SU-DHL-6 (cell line): ENCODE data around the gene FSD2.

ENCODE experiments used
- H2AFZ ChIP-seq: fragments of 200-600 bp; sonication (generic); 2 replicates; pipeline ENCODE4 v1.6.1; 2014; ENCODE audit warnings: low read depth, mild to moderate bottlenecking, moderate library complexity, mixed read lengths, antibody characterized with exemption, low read length; ENCODE audit not compliant: severe bottlenecking
- H3F3A ChIP-seq: fragments of 200-600 bp; shearing (Covaris generic); 2 replicates; pipeline ENCODE4 v1.6.0; 2016; ENCODE audit warnings: antibody characterized with exemption, mild to moderate bottlenecking; ENCODE audit not compliant: insufficient read depth
- H3K27ac ChIP-seq: fragments of 200-600 bp; sonication (generic); 2 replicates; pipeline ENCODE4 v1.5.1; 2016; ENCODE audit warnings: low read depth, mild to moderate bottlenecking, low read length, moderate library complexity, mixed read lengths
- H3K27me3 ChIP-seq: fragments of 200-600 bp; sonication (generic), shearing (Covaris generic); 2 replicates; pipeline ENCODE4 v1.6.0; 2014; ENCODE audit warnings: mild to moderate bottlenecking, low read length
- H3K36me3 ChIP-seq: fragments of 200-600 bp; sonication (generic); 2 replicates; pipeline ENCODE4 v1.6.1; 2014; ENCODE audit warnings: mild to moderate bottlenecking, low read length, mixed read lengths
- H3K4me2 ChIP-seq: fragments of 300-600, 200-600 bp; shearing (Covaris generic), sonication (generic); 2 replicates; pipeline ENCODE4 v1.6.0; 2014; ENCODE audit warnings: low read length, low read depth, mild to moderate bottlenecking; ENCODE audit not compliant: poor library complexity, severe bottlenecking
- H3K4me3 ChIP-seq: fragments of 200-600 bp; sonication (generic); 2 replicates; pipeline ENCODE4 v1.5.1; 2014; ENCODE audit warnings: antibody characterized with exemption, low read length, mild to moderate bottlenecking, mixed read lengths; ENCODE audit not compliant: insufficient read depth, poor library complexity, severe bottlenecking
- H3K79me2 ChIP-seq: fragments of 200-600 bp; sonication (generic); 2 replicates; pipeline ENCODE4 v1.6.1; 2014; ENCODE audit warnings: mild to moderate bottlenecking, low read length, moderate library complexity; ENCODE audit not compliant: insufficient read depth
- H3K9ac ChIP-seq: fragments of 200-600 bp; sonication (generic); 2 replicates; pipeline ENCODE4 v1.7.0; 2014; ENCODE audit warnings: mild to moderate bottlenecking, low read length
- H3K9me2 ChIP-seq: fragments of 200-600 bp; sonication (generic); replicated peaks from 2 replicates; pipeline ENCODE4 v1.6.1; 2014; ENCODE audit warnings: low read length; ENCODE audit not compliant: insufficient read depth
- H3K9me3 ChIP-seq: fragments of 200-600 bp; sonication (generic); 2 replicates; pipeline ENCODE4 v1.6.1; 2014; ENCODE audit warnings: low read length, mixed read lengths; ENCODE audit not compliant: insufficient read depth
- H4K20me1 ChIP-seq: fragments of 200-600 bp; sonication (generic); 2 replicates; pipeline ENCODE4 v1.6.1; 2014; ENCODE audit warnings: low read depth, mild to moderate bottlenecking, antibody characterized with exemption, low read length, moderate library complexity, mixed read lengths
- CTCF ChIP-seq: fragments of 200-600 bp; sonication (generic); IDR thresholded peaks from one replicate; pipeline ENCODE4 v1.5.1; 2017; ENCODE audit warnings: antibody characterized with exemption, mild to moderate bottlenecking, low read length, moderate library complexity; ENCODE audit not compliant: insufficient read depth, poor library complexity, severe bottlenecking
- EZH2phosphoT487 ChIP-seq: fragments of 200-600 bp; sonication (generic), shearing (Covaris generic); conservative IDR thresholded peaks from 2 replicates; pipeline ENCODE4 v1.6.1; 2018; ENCODE audit warnings: mild to moderate bottlenecking, antibody characterized with exemption, low read length, moderate library complexity, mixed read lengths

FSD2 gene

GRCh38 chr15:82835391-82835917, 29.6 kb upstream of the FSD2 start:
- TF ChIP-seq EZH2phosphoT487 = no peak
- no peak for TF ChIP-seq CTCF
- no peaks in the 10 kb centered on the region for H4K20me1 ChIP-seq
- H3K9ac ChIP-seq = no peak overlapping the region
- H3K27me3 ChIP-seq = no peaks in the 10 kb centered on the region
- H3K36me3 ChIP-seq = peaks cover 25% of the 10 kb centered on the region
- no peak overlapping the region for H3K4me2 ChIP-seq
- H3K9me3 ChIP-seq = no peaks in the 10 kb centered on the region
- H3K27ac ChIP-seq = no peak overlapping the region
- H3K4me3 ChIP-seq = no peak overlapping the region
- no peaks in the 10 kb centered on the region for H3K79me2 ChIP-seq
- no peaks in the 10 kb centered on the region for H3F3A ChIP-seq
- H2AFZ ChIP-seq = no peak overlapping the region
- no peaks in the 10 kb centered on the region for H3K9me2 ChIP-seq

GRCh38 chr15:82833362-82833682, 27.5 kb upstream of the FSD2 start:
- H3K9me3 ChIP-seq = no peaks in the 10 kb centered on the region
- no peak overlapping the region for H3K27ac ChIP-seq
- H3F3A ChIP-seq = 0 out of 2 replicates have a peak, but pooled peaks cover 3% of the 10 kb centered on the region
- H4K20me1 ChIP-seq = no peaks in the 10 kb centered on the region
- no peak overlapping the region for H2AFZ ChIP-seq
- H3K36me3 ChIP-seq = peaks cover 36% of the 10 kb centered on the region
- H3K9me2 ChIP-seq = no peaks in the 10 kb centered on the region
- no peaks in the 10 kb centered on the region for H3K79me2 ChIP-seq
- TF ChIP-seq CTCF (no peak), EZH2phosphoT487 (no peak)
- no peak overlapping the region for H3K9ac ChIP-seq
- H3K4me3 ChIP-seq = no peak overlapping the region
- H3K27me3 ChIP-seq = no peaks in the 10 kb centered on the region
- no peak overlapping the region for H3K4me2 ChIP-seq

- Histone ChIP-seq H3K4me3 (no peak overlapping the region), H3F3A (0 out of 2 replicates have a peak, but pooled peaks cover 3% of the 10 kb centered on the region), H3K9ac (no peak overlapping the region), H3K36me3 (peaks cover 39% of the 10 kb centered on the region), H3K9me3 (no peaks in the 10 kb centered on the region), H3K27me3 (no peaks in the 10 kb centered on the region), H3K4me2 (no peak overlapping the region), H2AFZ (no peak overlapping the region), H3K79me2 (no peaks in the 10 kb centered on the region), H3K9me2 (no peaks in the 10 kb centered on the region), H4K20me1 (no peaks in the 10 kb centered on the region), H3K27ac (no peak overlapping the region)
- no peak for TF ChIP-seq CTCF
- no peak for TF ChIP-seq EZH2phosphoT487
These were observed 26.9 kb upstream of the FSD2 start for GRCh38 chr15:82832601-82833361.
